PC-9 (cell line): ENCODE results near the gene DISP3.

Source experiments
- CTCF ChIP-seq: fragments of 200-600 bp; sonication (generic); conservative IDR thresholded peaks from 2 replicates; pipeline ENCODE4 v1.6.1; 2017; ENCODE audit warnings: mixed run types, antibody characterized with exemption, mild to moderate bottlenecking, moderate library complexity
- EZH2 ChIP-seq: fragments of 200-600 bp; sonication (generic); IDR thresholded peaks from 2 replicates; pipeline ENCODE4 v1.8.0; 2017; ENCODE audit warnings: antibody characterized with exemption, low read depth

- TF ChIP-seq CTCF (no peak), EZH2 (no peak)
Observed at GRCh38 chr1:11458811-11459275, 20.1 kb upstream of the DISP3 start.
